Measurements from ENCODE around the gene SMOC2. TPM values are rescaled to one million over a fixed set of nuclear protein-coding genes. Genes with fewer than 3 reads are reported as not detected.

Gene SMOC2
- total and polyA plus RNA-seq, 2 of the 13 experiments (the other 11 are each of a cell fraction or from before 2014, with no cell fraction given) = not detected

DNA sequence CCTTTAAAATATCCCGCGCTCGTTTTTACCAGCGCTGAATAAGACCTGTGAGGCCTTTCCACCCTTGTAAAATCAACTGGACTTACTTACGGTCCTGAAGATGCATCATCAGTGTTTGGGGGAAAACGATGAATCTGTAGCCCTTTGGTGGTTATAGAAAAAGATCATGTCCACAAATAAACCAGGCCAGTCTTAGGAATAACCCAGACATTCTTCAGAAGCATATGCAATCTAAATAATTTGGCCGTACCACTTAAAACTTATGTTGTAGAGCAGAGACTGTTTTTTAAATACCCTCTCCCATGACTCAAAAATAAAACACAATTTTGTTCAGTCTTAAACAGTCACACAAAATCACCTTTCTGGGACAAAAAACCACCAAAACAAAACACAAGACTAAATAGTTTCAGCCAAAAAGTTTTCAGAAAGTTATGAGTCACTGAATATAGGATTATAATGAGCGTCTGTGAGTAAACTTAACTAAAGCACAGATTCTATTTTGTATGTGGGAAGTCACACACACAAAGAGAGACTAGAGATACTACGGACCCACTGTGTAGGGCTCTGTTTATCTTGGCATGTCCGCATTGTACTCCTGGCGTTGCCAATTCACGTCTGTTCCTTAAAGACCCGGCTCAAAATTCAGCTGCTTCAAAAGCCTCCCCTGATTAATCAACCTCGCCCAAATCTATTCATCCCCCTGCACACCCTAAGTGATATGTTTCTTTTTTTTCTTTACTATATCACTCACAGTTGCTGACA is 26.5 kb upstream of the SMOC2 start:
- no peak for ATAC-seq
- Histone ChIP-seq H3K4me3 (replicated peaks in 1 of 3; ENCODE audit: insufficient read depth in 1 of 3, low read depth in 2 of 3, low read length in 3 of 3) (no peak overlapping the region), H3K4me2 (ENCODE audit: low read depth, low read length) (no peak overlapping the region), H3K36me3 (replicated peaks in 1 of 2; ENCODE audit: control insufficient read depth in 1 of 2, insufficient read depth in 2 of 2, low read length in 2 of 2) (no peaks in the 10 kb centered on the region), H3K27ac (ENCODE audit: extremely low read length, insufficient read depth, low read length) (no peak overlapping the region), H3K27me3 (ENCODE audit: control insufficient read depth in 1 of 2, insufficient read depth in 2 of 2, low read length in 2 of 2) (peaks cover 19 to 96% of the 10 kb centered on the region in 2 experiments), H4K20me1 (ENCODE audit: insufficient read depth, low read length) (no peaks in the 10 kb centered on the region; the same call in 1 of the 2 replicates), H3K4me1 (ENCODE audit: insufficient read depth, low read length) (no peaks in the 10 kb centered on the region), H3K9me3 (ENCODE audit: low read length) (no peaks in the 10 kb centered on the region), H2AFZ (ENCODE audit: low read length) (no peak overlapping the region), H3K9ac (ENCODE audit: insufficient read depth, low read depth, low read length) (no peak overlapping the region), H3K79me2 (ENCODE audit: insufficient read depth, low read length) (no peaks in the 10 kb centered on the region)
- POLR2A ChIA-PET = no interaction called here
- no peak for FAIRE-seq
- DNase-seq (ENCODE audit: low spot score) = no peak
- 27% methylated on average over 14 of the region's 14 CpGs for WGBS (ENCODE audit: low lambda C conversion rate)
- CTCF ChIA-PET (ENCODE audit: low intra/inter-chr PET ratio, low total read pairs) = no interaction called here
- TF ChIP-seq GTF2F1 (IDR thresholded peaks at IDR 0.05; ENCODE audit: low read length) (no peak), PHF8 (CRISPR knock-in tag; IDR thresholded peaks at IDR 0.05) (no peak), ZNF274 (CRISPR knock-in tag; IDR thresholded peaks at IDR 0.05) (no peak), NFE2L2 (IDR thresholded peaks at IDR 0.05; ENCODE audit: low read length) (no peak), KAT7 (CRISPR knock-in tag; IDR thresholded peaks at IDR 0.05; ENCODE audit: borderline replicate concordance) (no peak), ZNF44 (CRISPR knock-in tag; IDR thresholded peaks at IDR 0.05) (no peak), SRSF1 (optimal IDR thresholded peaks at IDR 0.05; ENCODE audit: low read depth, low read length) (no peak), ATF6 (CRISPR knock-in tag; conservative IDR thresholded peaks at IDR 0.05) (no peak), PCBP1 (IDR thresholded peaks at IDR 0.05; ENCODE audit: borderline replicate concordance, low read depth, low read length) (no peak), GTF3A (CRISPR knock-in tag; conservative IDR thresholded peaks at IDR 0.05) (no peak), ZNF280B (CRISPR knock-in tag; IDR thresholded peaks at IDR 0.05; ENCODE audit: borderline replicate concordance) (no peak), ZNF567 (CRISPR knock-in tag; IDR thresholded peaks at IDR 0.05; ENCODE audit: borderline replicate concordance) (no peak), MEF2D (CRISPR knock-in tag; IDR thresholded peaks at IDR 0.05) (no peak), MTF2 (CRISPR knock-in tag; IDR thresholded peaks at IDR 0.05; ENCODE audit: borderline replicate concordance) (no peak), SMAD1 (CRISPR knock-in tag; IDR thresholded peaks at IDR 0.05; ENCODE audit: borderline replicate concordance, low read depth) (no peak), SP2 (CRISPR knock-in tag; IDR thresholded peaks at IDR 0.05) (no peak), CEBPZ (IDR thresholded peaks at IDR 0.05; ENCODE audit: low read length) (no peak), ZNF703 (CRISPR knock-in tag; IDR thresholded peaks at IDR 0.05; ENCODE audit: borderline replicate concordance) (no peak), TMF1 (CRISPR knock-in tag; IDR thresholded peaks at IDR 0.05; ENCODE audit: low read depth) (no peak), MIXL1 (CRISPR knock-in tag; IDR thresholded peaks at IDR 0.05) (no peak)
- in situ Hi-C loops (cut with HindIII; ENCODE audit: extremely low pct_ligation_motif_present, low pct_unique_long_range_greater_than_20kb) (no loop called here), intact Hi-C loops (cut with micrococcal nuclease; ENCODE audit: unreplicated experiment) (no loop called here)
- no TSS peak for BruUV-seq (replicated peaks)

All from HepG2 (cell line).